H1 (cell line): ENCODE data around the gene CTLA4.

Source experiments
- BRCA1 ChIP-seq: IDR thresholded peaks from 2 replicates; pipeline ENCODE4 v1.6.1; 2012; ENCODE audit warnings: low read depth, low read length, improper control_type of control experiment
- EP300 ChIP-seq, 2 experiments: IDR thresholded peaks; 1 replicate in 1 of 2; 2 replicates in 1 of 2; pipeline ENCODE4 v1.6.1; 2011 to 2012; ENCODE audit warnings: low read depth in 2 of 2, low read length in 2 of 2, mild to moderate bottlenecking in 2 of 2, borderline replicate concordance in 1 of 2, inconsistent platforms in 1 of 2, moderate library complexity in 1 of 2
- EZH2 ChIP-seq: fragments of 200-600 bp; sonication (generic); IDR thresholded peaks from 2 replicates; pipeline ENCODE4 v1.7.1; 2012; ENCODE audit warnings: low read depth, mild to moderate bottlenecking, moderate library complexity, low read length, inconsistent platforms; ENCODE audit not compliant: severe bottlenecking
- GABPA ChIP-seq: IDR thresholded peaks from 2 replicates; pipeline ENCODE4 v1.6.1; 2011; ENCODE audit warnings: mild to moderate bottlenecking, low read length, moderate library complexity, borderline replicate concordance; ENCODE audit not compliant: insufficient read depth
- HDAC2 ChIP-seq, 2 experiments: fragments of 300-600 bp in 1 of 2; sonication (generic) in 1 of 2; IDR thresholded peaks; 2 replicates each; pipeline ENCODE4 v1.6.1; 2011 to 2012; ENCODE audit warnings: low read depth in 2 of 2, low read length in 2 of 2, mild to moderate bottlenecking in 2 of 2, moderate library complexity in 2 of 2, borderline replicate concordance in 1 of 2, inconsistent platforms in 1 of 2
- HDAC6 ChIP-seq: IDR thresholded peaks from one replicate; pipeline ENCODE4 v1.7.1; 2012; ENCODE audit warnings: low read depth, mild to moderate bottlenecking, inconsistent platforms, low read length, moderate library complexity
- KDM5A ChIP-seq: fragments of 200-600 bp; IDR thresholded peaks from 2 replicates; pipeline ENCODE4 v1.7.1; 2012; ENCODE audit warnings: mild to moderate bottlenecking, low read length, inconsistent platforms, mixed read lengths
- NANOG ChIP-seq: IDR thresholded peaks from 2 replicates; pipeline ENCODE4 v1.6.1; 2011; ENCODE audit warnings: low read length, low read depth, mild to moderate bottlenecking, inconsistent platforms; ENCODE audit not compliant: insufficient read depth, poor library complexity, severe bottlenecking
- POLR2A ChIP-seq, 2 experiments: IDR thresholded peaks; 1 replicate in 1 of 2; 2 replicates in 1 of 2; pipeline ENCODE4 v1.6.1; 2011; ENCODE audit warnings: low read depth in 2 of 2, low read length in 2 of 2, mild to moderate bottlenecking in 2 of 2; ENCODE audit errors: control extremely low read depth in 1 of 2
- RAD21 ChIP-seq, 2 experiments: IDR thresholded peaks in 1 of 2; conservative IDR thresholded peaks in 1 of 2; 2 replicates each; pipeline ENCODE4 v1.6.1; 2011; ENCODE audit warnings: low read depth in 2 of 2, low read length in 2 of 2, improper control_type of control experiment in 1 of 2, inconsistent platforms in 1 of 2, mild to moderate bottlenecking in 1 of 2, moderate library complexity in 1 of 2
- SAP30 ChIP-seq: fragments of 300-600 bp; sonication (generic); IDR thresholded peaks from 2 replicates; pipeline ENCODE4 v1.7.1; 2012; ENCODE audit warnings: low read length, moderate library complexity, mild to moderate bottlenecking, inconsistent platforms; ENCODE audit not compliant: insufficient read depth, insufficient replicate concordance
- TF ChIP-seq, protein P1 (sequence below), 3 experiments: IDR thresholded peaks; 1 replicate in 2 of 3; 2 replicates in 1 of 3; pipeline versions ENCODE4 v1.5.1 to v1.6.1; 2011; ENCODE audit warnings: low read length in 3 of 3, mild to moderate bottlenecking in 3 of 3, inconsistent platforms in 2 of 3, low read depth in 1 of 3, moderate library complexity in 1 of 3; ENCODE audit not compliant: insufficient read depth in 1 of 3; ENCODE audit errors: control extremely low read depth in 1 of 3
- TF ChIP-seq, protein P2 (sequence below): IDR thresholded peaks from 2 replicates; pipeline ENCODE4 v1.6.1; 2012; ENCODE audit warnings: inconsistent platforms
- TF ChIP-seq, protein P3 (sequence below): IDR thresholded peaks from 2 replicates; pipeline ENCODE4 v1.6.1; 2012; ENCODE audit warnings: inconsistent platforms

DNA sequence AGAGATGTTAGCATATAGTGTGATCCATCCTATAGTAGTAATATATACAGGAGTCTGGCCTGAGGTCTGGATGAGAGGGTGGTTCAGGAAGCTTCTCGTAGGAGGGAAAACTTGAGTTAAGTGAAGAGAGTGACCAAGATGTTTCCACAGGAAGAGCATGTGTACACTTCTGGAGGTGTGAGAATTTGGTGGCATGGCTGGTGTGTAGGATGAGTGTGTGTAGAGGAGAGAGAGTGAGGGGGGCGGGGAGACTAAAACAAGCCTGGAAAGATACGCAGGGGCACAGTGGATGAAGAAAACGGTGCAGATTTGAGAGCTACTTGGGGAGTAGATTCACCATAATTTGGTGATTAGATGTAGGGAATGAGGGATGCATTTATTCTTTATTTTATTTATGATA, 43.5 kb upstream of the CTLA4 start:
- TF ChIP-seq RAD21 (IDR thresholded peaks at IDR 0.05 in 1 of 2, conservative IDR thresholded peaks at IDR 0.05 in 1 of 2; ENCODE audit: low read depth in 2 of 2, low read length in 2 of 2) (no peak), HDAC6 (no peak), SAP30 (no peak), NANOG (no peak), KDM5A (no peak), GABPA (no peak), HDAC2 (IDR thresholded peaks at IDR 0.05; ENCODE audit: borderline replicate concordance in 1 of 2, low read depth in 2 of 2, low read length in 2 of 2) (no peak), POLR2A (IDR thresholded peaks at IDR 0.05; ENCODE audit: control extremely low read depth in 1 of 2, low read depth in 2 of 2, low read length in 2 of 2) (no peak), EP300 (IDR thresholded peaks at IDR 0.05; ENCODE audit: borderline replicate concordance in 1 of 2, low read depth in 2 of 2, low read length in 2 of 2) (no peak), EZH2 (no peak), BRCA1 (no peak)
- TF ChIP-seq, protein P1, sequence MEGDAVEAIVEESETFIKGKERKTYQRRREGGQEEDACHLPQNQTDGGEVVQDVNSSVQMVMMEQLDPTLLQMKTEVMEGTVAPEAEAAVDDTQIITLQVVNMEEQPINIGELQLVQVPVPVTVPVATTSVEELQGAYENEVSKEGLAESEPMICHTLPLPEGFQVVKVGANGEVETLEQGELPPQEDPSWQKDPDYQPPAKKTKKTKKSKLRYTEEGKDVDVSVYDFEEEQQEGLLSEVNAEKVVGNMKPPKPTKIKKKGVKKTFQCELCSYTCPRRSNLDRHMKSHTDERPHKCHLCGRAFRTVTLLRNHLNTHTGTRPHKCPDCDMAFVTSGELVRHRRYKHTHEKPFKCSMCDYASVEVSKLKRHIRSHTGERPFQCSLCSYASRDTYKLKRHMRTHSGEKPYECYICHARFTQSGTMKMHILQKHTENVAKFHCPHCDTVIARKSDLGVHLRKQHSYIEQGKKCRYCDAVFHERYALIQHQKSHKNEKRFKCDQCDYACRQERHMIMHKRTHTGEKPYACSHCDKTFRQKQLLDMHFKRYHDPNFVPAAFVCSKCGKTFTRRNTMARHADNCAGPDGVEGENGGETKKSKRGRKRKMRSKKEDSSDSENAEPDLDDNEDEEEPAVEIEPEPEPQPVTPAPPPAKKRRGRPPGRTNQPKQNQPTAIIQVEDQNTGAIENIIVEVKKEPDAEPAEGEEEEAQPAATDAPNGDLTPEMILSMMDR (IDR thresholded peaks at IDR 0.05; ENCODE audit: control extremely low read depth in 1 of 3, insufficient read depth in 1 of 3, low read depth in 1 of 3, low read length in 3 of 3) = no peak
- TF ChIP-seq, protein P2, sequence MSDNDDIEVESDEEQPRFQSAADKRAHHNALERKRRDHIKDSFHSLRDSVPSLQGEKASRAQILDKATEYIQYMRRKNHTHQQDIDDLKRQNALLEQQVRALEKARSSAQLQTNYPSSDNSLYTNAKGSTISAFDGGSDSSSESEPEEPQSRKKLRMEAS = no peak
- TF ChIP-seq, protein P3, sequence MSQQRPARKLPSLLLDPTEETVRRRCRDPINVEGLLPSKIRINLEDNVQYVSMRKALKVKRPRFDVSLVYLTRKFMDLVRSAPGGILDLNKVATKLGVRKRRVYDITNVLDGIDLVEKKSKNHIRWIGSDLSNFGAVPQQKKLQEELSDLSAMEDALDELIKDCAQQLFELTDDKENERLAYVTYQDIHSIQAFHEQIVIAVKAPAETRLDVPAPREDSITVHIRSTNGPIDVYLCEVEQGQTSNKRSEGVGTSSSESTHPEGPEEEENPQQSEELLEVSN = no peak
